ENCODE measurements around the gene SOHLH1.
A peak's percentile ranks its signal among the peaks of the same experiment; 100 is the strongest.

The SOHLH1 gene

GRCh38 chr9:135705376-135705775, 6.1 kb upstream of the SOHLH1 start:
- no peak for TF ChIP-seq CTCF (IDR thresholded peaks at IDR 0.05)
- no peak overlapping the region for H3K27ac ChIP-seq
- no peak overlapping the region for H3K4me3 ChIP-seq
- no peak for DNase-seq (ENCODE audit: low spot score)

GRCh38 chr9:135704483-135704882, 5.2 kb upstream of the SOHLH1 start:
- H3K27ac ChIP-seq = no peak overlapping the region
- DNase-seq (ENCODE audit: low spot score) = no peak
- H3K4me3 ChIP-seq = no peak overlapping the region
- no peak for TF ChIP-seq CTCF (IDR thresholded peaks at IDR 0.05)

- no peak for TF ChIP-seq CTCF (IDR thresholded peaks at IDR 0.05)
- DNase-seq (ENCODE audit: low spot score) = no peak
- H3K4me3 ChIP-seq = no peak overlapping the region
- no peak overlapping the region for H3K27ac ChIP-seq
These were observed 4.4 kb upstream of the SOHLH1 start for GRCh38 chr9:135703726-135704125.

GRCh38 chr9:135701959-135702721, 2.9 kb upstream of the SOHLH1 start, which contains the start of gene KCNT1:
Gene KCNT1, plus strand, starts transcription at chr9:135702185. Its CDS starts 74 bp downstream, at chr9:135702259.
- H3K27ac ChIP-seq = no peak within 1 kb of the TSS
- TF ChIP-seq CTCF (IDR thresholded peaks at IDR 0.05) = peak; percentile 68
- DNase-seq (ENCODE audit: low spot score) = no peak
- H3K4me3 ChIP-seq = peak within 1 kb of the TSS; percentile 58

GRCh38 chr9:135701067-135701958, 2.0 kb upstream of the SOHLH1 start:
- no peak for DNase-seq (ENCODE audit: low spot score)
- no peak for TF ChIP-seq CTCF (IDR thresholded peaks at IDR 0.05)
- no peak overlapping the region for H3K27ac ChIP-seq
- peak overlapping the region; percentile 58 for H3K4me3 ChIP-seq

- no peak overlapping the region for H3K4me3 ChIP-seq
- H3K27ac ChIP-seq = no peak overlapping the region
- no peak for DNase-seq (ENCODE audit: low spot score)
- no peak for TF ChIP-seq CTCF (IDR thresholded peaks at IDR 0.05)
These were observed 1.2 kb upstream of the SOHLH1 start for GRCh38 chr9:135700525-135700924.
